Esophagus squamous epithelium (tissue), 5 donors: ENCODE measurements around the gene GAK. TPM values are rescaled to one million over a fixed set of nuclear protein-coding genes. Genes with fewer than 3 reads are reported as not detected.
"Not testable (repeated sequence)": the region's sequence is repeated elsewhere in the genome, so short reads cannot be mapped to it uniquely, and the experiment has no call there.

Experiments
- DNase-seq: peaks from one replicate; lab custom pipeline; 2025; lab: John Stamatoyannopoulos, UW
- H3K27ac ChIP-seq, 4 donors: fragments of 200-600 bp; sonication (generic); one replicate each; pipeline ENCODE4 v1.5.1; 2016 to 2019; ENCODE audit warnings: mild to moderate bottlenecking in 1 of 4
- H3K27me3 ChIP-seq, 4 donors: fragments of 200-600 bp; sonication (generic); 1 replicate in 3 of 4; 2 replicates in 1 of 4; pipeline versions ENCODE4 v1.5.1 to v1.6.0; 2017 to 2021; ENCODE audit warnings: antibody characterized with exemption in 1 of 4
- H3K36me3 ChIP-seq, 3 donors: fragments of 200-600 bp; sonication (generic); one replicate each; pipeline ENCODE4 v1.5.1; 2016 to 2019
- H3K4me1 ChIP-seq, 3 donors: fragments of 200-600 bp; sonication (generic); one replicate each; pipeline ENCODE4 v1.5.1; 2017 to 2019
- H3K4me3 ChIP-seq, 4 donors: fragments of 200-600 bp; sonication (generic); 1 replicate in 3 of 4; 2 replicates in 1 of 4; pipeline ENCODE4 v1.5.1; 2016 to 2019; ENCODE audit warnings: mild to moderate bottlenecking in 2 of 4, moderate library complexity in 1 of 4
- H3K9me3 ChIP-seq, 3 donors: fragments of 200-600 bp; sonication (generic); one replicate each; pipeline ENCODE4 v1.5.1; 2016 to 2019
- CTCF ChIP-seq, 6 experiments: fragments of 450-650 bp in 4 of 6; fragments of 200-600 bp in 2 of 6; sonication (generic) in 2 of 6; IDR thresholded peaks; one replicate each; pipeline ENCODE4 v1.5.1; 2016 to 2019; ENCODE audit warnings: antibody characterized with exemption in 6 of 6, mild to moderate bottlenecking in 4 of 6, moderate library complexity in 4 of 6
- POLR2A ChIP-seq, 4 donors: fragments of 450-650 bp; IDR thresholded peaks; one replicate each; pipeline ENCODE4 v1.6.1; 2017; ENCODE audit warnings: antibody characterized with exemption in 4 of 4, mild to moderate bottlenecking in 4 of 4, moderate library complexity in 3 of 4
- WGBS, 2 donors: methylation state at CpG; one replicate each; pipeline ENCODE4 v1.1.5; 2018; 5-methylcytosine and 5-hydroxymethylcytosine counted together
- intact Hi-C: fragments of 100-400 bp; cut with DNase I; formaldehyde crosslinking; loops from one replicate; pipeline ENCODE4 v1.15.0; 2022
- total RNA-seq, 4 donors: library from RNA; depleted of rRNA; stranded (reverse); fragments of >200 nt; gene quantifications; one replicate each; pipeline ENCODE4 v1.1.0, GENCODE V29; 2016
- donor health status: DM: yes; HTN: yes; CAD: no.

GAK gene
- total RNA-seq, 4 donors from 2014 or later = 70.6 to 97.8 (median 80.7) TPM

GRCh38 chr4:925171-925570 is 6.9 kb downstream of the GAK start:
- no peak overlapping the region for H3K27ac ChIP-seq
- intact Hi-C loops = no loop called here
- H3K27me3 ChIP-seq = no peaks in the 10 kb centered on the region
- no peaks in the 10 kb centered on the region for H3K9me3 ChIP-seq
- H3K4me1 ChIP-seq = peaks cover 11 to 51% (median 21%) of the 10 kb centered on the region in 3 donors
- no peak for DNase-seq
- no peak for TF ChIP-seq POLR2A (IDR thresholded peaks at IDR 0.05)
- TF ChIP-seq CTCF (IDR thresholded peaks at IDR 0.05) = no peak
- no peak overlapping the region for H3K4me3 ChIP-seq
- peaks cover 0 to 9% (median 0%) of the 10 kb centered on the region in 3 donors for H3K36me3 ChIP-seq
- 86 to 90% methylated on average over 9 of the region's 9 CpGs for WGBS, 2 donors

- DNase-seq = no peak
- intact Hi-C loops = no loop called here
- no peaks in the 10 kb centered on the region for H3K27me3 ChIP-seq
- no peak for TF ChIP-seq POLR2A (IDR thresholded peaks at IDR 0.05)
- no peak for TF ChIP-seq CTCF (IDR thresholded peaks at IDR 0.05)
- peaks cover 0 to 9% (median 0%) of the 10 kb centered on the region in 3 donors for H3K36me3 ChIP-seq
- H3K27ac ChIP-seq = no peak overlapping the region
- H3K9me3 ChIP-seq = no peaks in the 10 kb centered on the region
- peaks cover 4 to 43% (median 13%) of the 10 kb centered on the region in 3 donors for H3K4me1 ChIP-seq
- no peak overlapping the region for H3K4me3 ChIP-seq
- 71 to 74% methylated on average over 14 to 15 of the region's 18 CpGs for WGBS, 2 donors
These were observed 7.7 kb downstream of the GAK start for GRCh38 chr4:924107-925096.

GRCh38 chr4:921830-922331 is 10.2 kb downstream of the GAK start:
- Histone ChIP-seq H3K36me3 (peaks cover 0 to 9% (median 0%) of the 10 kb centered on the region in 3 donors), H3K27ac (no peak overlapping the region), H3K4me3 (no peak overlapping the region), H3K9me3 (no peaks in the 10 kb centered on the region), H3K4me1 (peaks cover 0 to 24% (median 6%) of the 10 kb centered on the region in 3 donors), H3K27me3 (no peaks in the 10 kb centered on the region)
- 76 to 87% methylated on average over 11 to 13 of the region's 17 CpGs for WGBS, 2 donors
- intact Hi-C loops = no loop called here
- DNase-seq = no peak
- TF ChIP-seq CTCF (IDR thresholded peaks at IDR 0.05) = no peak
- no peak for TF ChIP-seq POLR2A (IDR thresholded peaks at IDR 0.05)

- DNase-seq, H3K27ac ChIP-seq, H3K27me3 ChIP-seq, H3K9me3 ChIP-seq, H3K36me3 ChIP-seq, H3K4me3 ChIP-seq, intact Hi-C loops: not testable (repeated sequence)
- 87 to 99% methylated on average over 6 to 9 of the region's 15 CpGs for WGBS, 2 donors
- H3K4me1 ChIP-seq = peaks cover 0 to 20% (median 0%) of the 10 kb centered on the region in 3 donors
These were observed 13.0 kb downstream of the GAK start for GRCh38 chr4:919004-919680.

- intact Hi-C loops, DNase-seq, H3K9me3 ChIP-seq, H3K27me3 ChIP-seq, H3K36me3 ChIP-seq, H3K27ac ChIP-seq, H3K4me3 ChIP-seq: not testable (repeated sequence)
- H3K4me1 ChIP-seq = peaks cover 0 to 20% (median 0%) of the 10 kb centered on the region in 3 donors
- WGBS, 2 donors = 79 to 85% methylated on average over 6 of the region's 6 CpGs
These were observed 13.5 kb downstream of the GAK start for GRCh38 chr4:918591-918990.
